Progenitor cell of endocrine pancreas (in vitro differentiated cells): ENCODE measurements around the gene MACF1. TPM values are rescaled to one million over a fixed set of nuclear protein-coding genes. Genes with fewer than 3 reads are reported as not detected.

ENCODE experiments used
- DNase-seq: peaks from one replicate; pipeline ENCODE4 v3.0.0; 2021; ENCODE audit warnings: low spot score; ENCODE audit not compliant: unreplicated experiment
- H3K27ac Mint-ChIP-seq: 2 replicates; pipeline ENCODE4 v1.8.0; 2021; ENCODE audit warnings: mild to moderate bottlenecking, moderate library complexity, mixed read lengths
- H3K27me3 Mint-ChIP-seq: 2 replicates; pipeline ENCODE4 v1.8.0; 2021; ENCODE audit warnings: mixed read lengths
- H3K36me3 Mint-ChIP-seq: 2 replicates; pipeline ENCODE4 v1.8.0; 2022; ENCODE audit warnings: mixed read lengths; ENCODE audit not compliant: insufficient read depth
- H3K4me1 Mint-ChIP-seq: 2 replicates; pipeline ENCODE4 v1.8.0; 2021; ENCODE audit warnings: low read depth, mixed read lengths
- H3K4me3 Mint-ChIP-seq: 2 replicates; pipeline ENCODE4 v1.8.0; 2021; ENCODE audit warnings: low read depth, mild to moderate bottlenecking, moderate library complexity, mixed read lengths
- H3K9me3 Mint-ChIP-seq: 2 replicates; pipeline ENCODE4 v1.8.0; 2021; ENCODE audit warnings: low read depth, mixed read lengths
- CTCF ChIP-seq: fragments of 200-600 bp; sonication (generic); IDR thresholded peaks from one replicate; pipeline ENCODE4 v1.5.0; 2021; ENCODE audit warnings: antibody characterized with exemption, mild to moderate bottlenecking; ENCODE audit not compliant: unreplicated experiment
- total RNA-seq: library from RNA; stranded (reverse); gene quantifications from 2 replicates; pipeline ENCODE4 v1.2.1, GENCODE V29; 2021

The MACF1 gene
- total RNA-seq, 1 donor from 2014 or later = 241 TPM

DNA sequence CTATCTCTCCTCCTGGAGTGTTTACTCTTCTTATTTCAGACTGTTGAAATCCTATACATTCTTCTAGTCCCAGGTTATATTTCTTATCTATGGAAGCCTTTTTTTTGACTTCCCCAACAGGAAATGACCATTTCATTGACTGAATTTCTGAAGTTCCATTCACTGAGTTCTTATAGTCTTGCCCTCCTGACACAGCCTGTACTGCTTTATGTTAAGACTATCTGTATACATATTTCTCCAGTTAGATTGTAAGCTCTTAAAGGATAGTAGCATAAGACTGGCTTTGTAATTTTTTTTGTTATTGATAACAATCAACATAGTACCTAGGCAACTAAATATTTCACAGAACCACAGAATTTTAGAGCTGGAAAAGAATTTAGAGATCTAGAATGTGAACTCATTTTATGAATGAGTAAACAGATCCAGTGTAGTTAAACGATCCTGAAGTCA lies 14.9 kb upstream of the MACF1 start:
- DNase-seq = no peak
- H3K27me3 Mint-ChIP-seq = no peaks in the 10 kb centered on the region
- TF ChIP-seq CTCF = no peak
- no peaks in the 10 kb centered on the region for H3K36me3 Mint-ChIP-seq
- peak overlapping the region; percentile 54 for H3K27ac Mint-ChIP-seq
- H3K9me3 Mint-ChIP-seq = no peaks in the 10 kb centered on the region
- H3K4me1 Mint-ChIP-seq = peaks cover 31% of the 10 kb centered on the region
- no peak overlapping the region for H3K4me3 Mint-ChIP-seq

DNA sequence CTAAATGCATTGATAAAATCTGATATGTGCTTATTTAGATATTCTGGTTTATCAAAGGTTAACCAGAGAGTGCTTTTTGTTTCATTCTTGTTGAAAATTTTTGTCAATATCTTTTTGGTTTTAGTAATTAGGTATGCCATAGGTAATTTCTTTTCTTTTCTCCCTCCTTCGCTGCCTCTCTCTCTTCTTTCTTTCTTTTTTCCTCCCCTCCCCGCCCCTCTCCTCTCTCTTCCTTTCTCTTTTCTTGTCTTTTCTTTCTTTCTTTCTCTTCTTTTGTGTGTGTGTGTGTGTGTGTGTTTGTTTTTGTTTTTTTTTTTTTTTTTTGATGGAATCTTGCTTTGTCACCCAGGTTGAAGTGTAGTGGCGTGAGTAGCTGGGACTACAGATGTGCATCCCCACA lies 14.4 kb upstream of the MACF1 start:
- no peaks in the 10 kb centered on the region for H3K27me3 Mint-ChIP-seq
- H3K36me3 Mint-ChIP-seq = no peaks in the 10 kb centered on the region
- no peak for TF ChIP-seq CTCF
- no peak overlapping the region for H3K4me3 Mint-ChIP-seq
- no peaks in the 10 kb centered on the region for H3K9me3 Mint-ChIP-seq
- DNase-seq = no peak
- H3K4me1 Mint-ChIP-seq = peaks cover 31% of the 10 kb centered on the region
- H3K27ac Mint-ChIP-seq = peak overlapping the region; percentile 93

GRCh38 chr1:39194398-39195051 lies 10.0 kb upstream of the MACF1 start:
- Mint-ChIP-seq H3K36me3 (no peaks in the 10 kb centered on the region), H3K27ac (peak overlapping the region; percentile 22), H3K9me3 (no peaks in the 10 kb centered on the region), H3K4me1 (peaks cover 22% of the 10 kb centered on the region), H3K4me3 (no peak overlapping the region), H3K27me3 (no peaks in the 10 kb centered on the region)
- no peak for TF ChIP-seq CTCF
- no peak for DNase-seq

GRCh38 chr1:39195166-39196111 lies 9.1 kb upstream of the MACF1 start:
- H3K36me3 Mint-ChIP-seq = no peaks in the 10 kb centered on the region
- no peaks in the 10 kb centered on the region for H3K9me3 Mint-ChIP-seq
- peaks cover 18% of the 10 kb centered on the region for H3K4me1 Mint-ChIP-seq
- peak overlapping the region; percentile 22 for H3K27ac Mint-ChIP-seq
- no peak for TF ChIP-seq CTCF
- H3K4me3 Mint-ChIP-seq = no peak overlapping the region
- no peaks in the 10 kb centered on the region for H3K27me3 Mint-ChIP-seq
- DNase-seq = no peak

DNA sequence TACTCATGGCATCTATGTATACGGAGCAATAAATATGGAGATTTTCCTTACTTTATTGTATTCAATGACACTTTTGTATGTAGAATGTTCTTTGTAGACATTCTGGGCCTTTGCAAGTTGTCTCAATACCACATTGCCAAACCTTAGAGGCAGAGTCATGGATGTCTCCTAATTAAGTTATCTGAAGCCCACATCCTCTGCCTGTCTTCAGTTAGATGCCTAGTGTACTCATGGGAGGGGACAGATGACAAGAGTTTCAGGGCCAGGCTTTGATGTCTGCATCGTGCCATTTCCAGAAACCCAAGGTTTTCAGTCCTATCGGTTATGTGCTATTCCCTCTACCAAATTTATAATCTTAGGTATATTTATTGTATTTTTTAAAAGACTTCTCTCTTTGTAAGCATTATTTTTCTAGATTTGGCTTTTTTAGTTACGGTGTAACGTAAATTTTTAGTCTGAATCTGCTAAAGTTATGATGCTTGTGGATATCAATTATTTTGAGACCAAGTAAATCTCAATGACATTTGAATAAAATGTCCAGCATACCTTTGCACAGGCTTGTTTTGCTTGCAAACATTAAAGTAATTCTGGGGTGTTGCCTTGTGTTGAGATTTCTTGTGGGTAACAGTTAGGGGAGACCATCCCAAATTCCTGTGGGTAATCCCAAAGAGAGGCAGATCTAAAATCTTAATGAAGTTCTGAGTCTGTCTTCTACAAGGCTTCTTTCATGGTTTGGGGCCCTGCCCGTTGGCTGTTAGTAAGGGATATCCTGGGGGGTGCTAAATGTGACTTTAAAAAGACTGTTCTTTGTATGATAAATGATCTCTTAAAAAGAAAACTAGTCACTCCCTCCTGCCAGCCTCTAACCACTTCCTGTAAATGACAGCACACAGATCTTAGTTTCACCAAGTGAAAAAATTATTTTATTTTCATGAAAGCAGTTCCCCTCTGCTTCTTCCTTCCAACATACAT lies 8.0 kb upstream of the MACF1 start:
- peaks cover 9% of the 10 kb centered on the region for H3K4me1 Mint-ChIP-seq
- H3K9me3 Mint-ChIP-seq = no peaks in the 10 kb centered on the region
- TF ChIP-seq CTCF = no peak
- peaks cover 2% of the 10 kb centered on the region for H3K36me3 Mint-ChIP-seq
- H3K4me3 Mint-ChIP-seq = no peak overlapping the region
- no peak for DNase-seq
- no peak overlapping the region for H3K27ac Mint-ChIP-seq
- no peaks in the 10 kb centered on the region for H3K27me3 Mint-ChIP-seq
